GM23338 (cell line): Measurements from ENCODE around the gene A2ML1. TPM values are rescaled to one million over a fixed set of nuclear protein-coding genes. Genes with fewer than 3 reads are reported as not detected.

Experiments used
- ATAC-seq: fragments of 200-7000 bp; cut with Tn5 transposase; 3 replicates; pipeline ENCODE4 v1.9.1; 2020
- DNase-seq: peaks from one replicate; pipeline ENCODE4 v3.0.0-alpha.2; 2015; ENCODE audit warnings: low spot score
- H2AFZ ChIP-seq: fragments of 200-600 bp; sonication (generic); 2 replicates; pipeline ENCODE4 v1.8.0; 2016; ENCODE audit warnings: antibody characterized with exemption, mild to moderate bottlenecking, moderate library complexity
- H3F3A ChIP-seq: fragments of 200-600 bp; sonication (generic); replicated peaks from 2 replicates; pipeline ENCODE4 v1.8.0; 2017; ENCODE audit warnings: antibody characterized with exemption, mixed run types, low read depth
- H3K27ac ChIP-seq: fragments of 200-600 bp; sonication (generic); 2 replicates; pipeline ENCODE4 v1.6.1; 2016; ENCODE audit warnings: low read depth
- H3K27me3 ChIP-seq: fragments of 200-600 bp; sonication (generic); 2 replicates; pipeline ENCODE4 v1.8.0; 2016; ENCODE audit warnings: mild to moderate bottlenecking, mixed run types, moderate library complexity; ENCODE audit not compliant: insufficient read depth
- H3K36me3 ChIP-seq: fragments of 200-600 bp; sonication (generic); 2 replicates; pipeline ENCODE4 v1.8.0; 2016; ENCODE audit warnings: mild to moderate bottlenecking; ENCODE audit not compliant: insufficient read depth
- H3K4me1 ChIP-seq: fragments of 200-600 bp; sonication (generic); 2 replicates; pipeline ENCODE4 v1.8.0; 2016; ENCODE audit warnings: mild to moderate bottlenecking, moderate library complexity; ENCODE audit not compliant: insufficient read depth
- H3K4me2 ChIP-seq: fragments of 200-600 bp; sonication (generic); 2 replicates; pipeline ENCODE4 v1.7.1; 2017; ENCODE audit warnings: mixed run types
- H3K4me3 ChIP-seq: fragments of 200-600 bp; sonication (generic); 2 replicates; pipeline ENCODE4 v1.6.1; 2016; ENCODE audit warnings: mixed run types
- H3K79me2 ChIP-seq: fragments of 200-600 bp; sonication (generic); replicated peaks from 2 replicates; pipeline ENCODE4 v1.8.0; 2017; ENCODE audit warnings: mild to moderate bottlenecking; ENCODE audit not compliant: insufficient read depth
- H3K9me2 ChIP-seq: fragments of 200-600 bp; sonication (generic); 2 replicates; pipeline ENCODE4 v1.8.0; 2017; ENCODE audit not compliant: insufficient read depth
- H4K20me1 ChIP-seq: fragments of 200-600 bp; sonication (generic); replicated peaks from 2 replicates; pipeline ENCODE4 v1.8.0; 2017; ENCODE audit warnings: mild to moderate bottlenecking; ENCODE audit not compliant: insufficient read depth
- H3K27ac Mint-ChIP-seq: 2 replicates; pipeline ENCODE4 v1.8.0; 2020; ENCODE audit warnings: inconsistent platforms, mild to moderate bottlenecking, moderate library complexity, mixed read lengths
- H3K27me3 Mint-ChIP-seq: 3 replicates; pipeline ENCODE4 v1.8.0; 2022; ENCODE audit warnings: low read depth, mild to moderate bottlenecking, moderate library complexity, mixed read lengths, inconsistent platforms; ENCODE audit not compliant: insufficient read depth, poor library complexity
- H3K36me3 Mint-ChIP-seq: 3 replicates; pipeline ENCODE4 v1.8.0; 2021; ENCODE audit warnings: low read depth, mild to moderate bottlenecking, inconsistent platforms, moderate library complexity, mixed read lengths
- H3K4me1 Mint-ChIP-seq: 3 replicates; pipeline ENCODE4 v1.8.0; 2020; ENCODE audit warnings: mild to moderate bottlenecking, inconsistent platforms, mixed read lengths
- H3K4me3 Mint-ChIP-seq: 3 replicates; pipeline ENCODE4 v1.8.0; 2021; ENCODE audit warnings: moderate library complexity, mild to moderate bottlenecking, inconsistent platforms, mixed read lengths
- H3K9me3 Mint-ChIP-seq: 3 replicates; pipeline ENCODE4 v1.8.0; 2020; ENCODE audit warnings: moderate library complexity, mild to moderate bottlenecking, inconsistent platforms, mixed read lengths
- CREB1 ChIP-seq: fragments of 250-450 bp; sonication (Bioruptor Pico); IDR thresholded peaks from 2 replicates; pipeline ENCODE4 v1.5.0; 2020; ENCODE audit warnings: low read depth, mild to moderate bottlenecking, moderate library complexity
- CTCF ChIP-seq, 2 experiments: fragments of 200-600 bp in 1 of 2; sonication (generic) in 1 of 2; conservative IDR thresholded peaks; 2 replicates each; pipeline versions ENCODE4 v1.5.1 to v1.6.1; 2016 to 2017; ENCODE audit warnings: antibody characterized with exemption in 2 of 2, low read depth in 2 of 2, mild to moderate bottlenecking in 2 of 2, moderate library complexity in 1 of 2
- ETS1 ChIP-seq: IDR thresholded peaks from 2 replicates; pipeline ENCODE4 v1.6.1; 2016; ENCODE audit warnings: antibody characterized with exemption
- EZH2 ChIP-seq: fragments of 200-600 bp; sonication (generic); IDR thresholded peaks from one replicate; pipeline ENCODE4 v1.8.0; 2017; ENCODE audit warnings: antibody characterized with exemption, mild to moderate bottlenecking, low read depth; ENCODE audit not compliant: unreplicated experiment
- EZH2phosphoT487 ChIP-seq: fragments of 200-600 bp; sonication (generic); IDR thresholded peaks from one replicate; pipeline ENCODE4 v1.8.1; 2018; ENCODE audit warnings: antibody characterized with exemption; ENCODE audit not compliant: unreplicated experiment
- JUNB ChIP-seq: IDR thresholded peaks from one replicate; pipeline ENCODE4 v1.6.1; 2016; ENCODE audit warnings: antibody characterized with exemption; ENCODE audit not compliant: unreplicated experiment
- NANOG ChIP-seq: IDR thresholded peaks from 2 replicates; pipeline ENCODE4 v1.6.1; 2016; ENCODE audit warnings: antibody characterized with exemption, borderline replicate concordance
- POLR2AphosphoS5 ChIP-seq: IDR thresholded peaks from 2 replicates; pipeline ENCODE4 v1.6.1; 2016; ENCODE audit warnings: antibody characterized with exemption, low read depth
- REST ChIP-seq: IDR thresholded peaks from one replicate; pipeline ENCODE4 v1.6.1; 2018; ENCODE audit warnings: antibody characterized with exemption; ENCODE audit not compliant: unreplicated experiment
- STAT1 ChIP-seq: IDR thresholded peaks from one replicate; pipeline ENCODE4 v1.6.1; 2016; ENCODE audit warnings: antibody characterized with exemption; ENCODE audit not compliant: unreplicated experiment
- ZNF114 ChIP-seq: fragments of 250-450 bp; sonication (Bioruptor Pico); IDR thresholded peaks from 2 replicates; pipeline ENCODE4 v1.5.0; 2020; ENCODE audit warnings: mild to moderate bottlenecking, moderate library complexity
- ZNF331 ChIP-seq: fragments of 250-450 bp; sonication (Bioruptor Pico); IDR thresholded peaks from 2 replicates; pipeline ENCODE4 v1.5.0; 2020; ENCODE audit warnings: low read depth, mild to moderate bottlenecking, moderate library complexity
- ZNF462 ChIP-seq: fragments of 250-450 bp; sonication (Bioruptor Pico); IDR thresholded peaks from 2 replicates; pipeline ENCODE4 v1.5.0; 2020; ENCODE audit warnings: mild to moderate bottlenecking, moderate library complexity
- polyA plus RNA-seq: library from polyadenylated mRNA; unstranded; fragments of >200 nt; fragmentation: Nextera tagmentation; extraction: Ambion mirVana; gene quantifications from 2 replicates; pipeline ENCODE4 v1.2.1, GENCODE V29; 2016
- total RNA-seq: library from RNA; depleted of rRNA; stranded (reverse); fragments of >200 nt; shearing (Covaris generic); gene quantifications from 2 replicates; pipeline ENCODE4 v1.2.3, GENCODE V29; 2014

A2ML1 gene
- total and polyA plus RNA-seq, 2 experiments from 2014 or later, result 3.8 to 6.0 TPM

DNA sequence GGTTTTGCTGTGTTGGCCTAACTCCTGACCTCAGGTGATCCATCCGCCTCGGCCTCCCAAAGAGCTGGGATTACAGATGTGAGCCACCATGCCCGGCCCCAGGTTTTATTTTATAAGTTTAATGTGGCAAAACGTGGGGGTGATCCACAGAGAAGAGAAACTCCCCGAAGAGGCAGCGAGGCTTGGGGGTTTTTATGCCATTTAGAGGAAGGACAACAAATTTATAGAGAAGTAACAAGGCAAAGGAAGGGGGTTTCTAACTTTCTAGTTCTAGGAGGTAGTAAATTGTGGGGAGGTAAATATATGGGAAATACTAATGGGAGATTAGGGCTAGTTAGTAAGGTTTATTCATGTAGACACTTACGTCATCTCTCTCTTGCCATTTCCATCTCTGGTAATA is 74.7 kb downstream of the A2ML1 start:
- no peaks in the 10 kb centered on the region for H3K27me3 ChIP-seq
- no peak overlapping the region for H3K4me3 Mint-ChIP-seq
- H3K4me2 ChIP-seq, result no peak overlapping the region
- H3K4me1 ChIP-seq, result no peaks in the 10 kb centered on the region
- H3F3A ChIP-seq, result no peaks in the 10 kb centered on the region
- no peak overlapping the region for H3K27ac Mint-ChIP-seq
- no peaks in the 10 kb centered on the region for H4K20me1 ChIP-seq
- H3K27me3 Mint-ChIP-seq, result peaks cover 7% of the 10 kb centered on the region
- peaks cover 54% of the 10 kb centered on the region for H3K36me3 Mint-ChIP-seq
- no peak overlapping the region for H3K4me3 ChIP-seq
- H3K79me2 ChIP-seq, result no peaks in the 10 kb centered on the region
- DNase-seq, result no peak
- H3K4me1 Mint-ChIP-seq, result peaks cover 3% of the 10 kb centered on the region; the same call in 1 of the 3 replicates
- peaks cover 43% of the 10 kb centered on the region for H3K9me3 Mint-ChIP-seq
- H3K9me2 ChIP-seq, result no peaks in the 10 kb centered on the region
- no peak overlapping the region for H3K27ac ChIP-seq
- TF ChIP-seq ETS1 (no peak), JUNB (no peak), EZH2 (no peak), STAT1 (no peak), CTCF (conservative IDR thresholded peaks at IDR 0.05; ENCODE audit: low read depth in 2 of 2) (no peak), CREB1 (CRISPR knock-in tag) (no peak), NANOG (no peak), EZH2phosphoT487 (no peak), ZNF331 (CRISPR knock-in tag) (no peak), ZNF462 (CRISPR knock-in tag) (no peak), ZNF114 (no peak), REST (no peak), POLR2AphosphoS5 (no peak)
- ATAC-seq, result no peak
- H2AFZ ChIP-seq, result no peak overlapping the region
- H3K36me3 ChIP-seq, result no peaks in the 10 kb centered on the region
